ENCODE results near the gene KAT2A. TPM values are rescaled to one million over a fixed set of nuclear protein-coding genes. Genes with fewer than 3 reads are reported as not detected.

KAT2A gene
- 36.5 to 47.8 TPM (median 45.1 TPM) in 5 replicates for total RNA-seq (2022; extraction: Qiagen RNA extraction; ENCODE audit: low read depth)

DNA sequence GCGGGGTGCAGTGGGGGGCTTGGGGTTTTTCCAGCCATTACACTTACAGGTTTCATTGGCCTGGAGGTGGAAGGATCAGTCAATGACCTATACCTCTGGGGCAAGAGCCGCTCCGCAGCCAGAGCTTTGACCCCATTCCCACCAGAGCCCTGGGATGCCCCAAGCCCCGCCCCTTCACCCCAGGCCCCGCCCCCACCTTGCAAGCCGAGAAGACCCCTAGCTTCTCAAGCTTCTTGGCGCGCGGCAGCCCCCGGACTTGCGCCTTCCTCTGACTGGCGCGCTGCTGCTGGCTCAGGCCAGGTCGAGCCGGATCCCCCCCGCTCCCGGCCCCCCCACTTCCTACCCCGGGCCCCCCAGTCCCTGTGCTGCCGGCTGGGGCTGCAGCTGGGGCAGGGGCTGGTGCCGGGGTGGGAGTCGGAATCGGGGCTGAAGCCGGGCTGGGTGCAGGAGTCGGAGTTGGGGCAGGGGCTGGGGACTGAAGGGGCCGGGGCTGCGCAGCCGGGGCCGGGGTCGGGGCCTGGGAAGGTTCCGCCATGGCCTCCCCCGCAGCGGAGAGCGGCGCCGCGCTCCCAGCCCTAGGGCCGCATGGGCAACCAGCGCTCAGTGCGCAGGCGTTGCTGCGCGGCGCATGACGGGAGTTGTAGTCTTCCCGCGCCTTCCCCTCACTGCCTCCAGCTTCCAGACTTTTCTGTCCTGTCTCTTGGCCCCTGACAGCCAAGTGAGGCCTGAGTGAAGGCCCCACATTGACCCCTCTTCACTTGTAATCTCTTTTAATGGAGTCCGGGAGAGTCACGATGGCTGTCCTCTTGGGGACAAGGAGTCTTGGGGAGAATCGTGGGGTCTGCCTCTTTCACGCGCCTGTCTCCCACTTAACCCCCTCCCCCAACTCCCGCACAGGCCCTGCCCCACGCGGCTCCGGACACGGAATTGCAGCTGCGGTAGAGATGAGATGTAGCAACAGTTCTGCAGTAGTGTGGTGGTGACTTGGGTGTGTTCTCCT is at the start of gene KAT2A:
Gene KAT2A, minus strand, starts transcription at position 598 of the 1,000 bp plus-strand sequence. Its CDS starts 63 bp downstream, at position 535.

DNA sequence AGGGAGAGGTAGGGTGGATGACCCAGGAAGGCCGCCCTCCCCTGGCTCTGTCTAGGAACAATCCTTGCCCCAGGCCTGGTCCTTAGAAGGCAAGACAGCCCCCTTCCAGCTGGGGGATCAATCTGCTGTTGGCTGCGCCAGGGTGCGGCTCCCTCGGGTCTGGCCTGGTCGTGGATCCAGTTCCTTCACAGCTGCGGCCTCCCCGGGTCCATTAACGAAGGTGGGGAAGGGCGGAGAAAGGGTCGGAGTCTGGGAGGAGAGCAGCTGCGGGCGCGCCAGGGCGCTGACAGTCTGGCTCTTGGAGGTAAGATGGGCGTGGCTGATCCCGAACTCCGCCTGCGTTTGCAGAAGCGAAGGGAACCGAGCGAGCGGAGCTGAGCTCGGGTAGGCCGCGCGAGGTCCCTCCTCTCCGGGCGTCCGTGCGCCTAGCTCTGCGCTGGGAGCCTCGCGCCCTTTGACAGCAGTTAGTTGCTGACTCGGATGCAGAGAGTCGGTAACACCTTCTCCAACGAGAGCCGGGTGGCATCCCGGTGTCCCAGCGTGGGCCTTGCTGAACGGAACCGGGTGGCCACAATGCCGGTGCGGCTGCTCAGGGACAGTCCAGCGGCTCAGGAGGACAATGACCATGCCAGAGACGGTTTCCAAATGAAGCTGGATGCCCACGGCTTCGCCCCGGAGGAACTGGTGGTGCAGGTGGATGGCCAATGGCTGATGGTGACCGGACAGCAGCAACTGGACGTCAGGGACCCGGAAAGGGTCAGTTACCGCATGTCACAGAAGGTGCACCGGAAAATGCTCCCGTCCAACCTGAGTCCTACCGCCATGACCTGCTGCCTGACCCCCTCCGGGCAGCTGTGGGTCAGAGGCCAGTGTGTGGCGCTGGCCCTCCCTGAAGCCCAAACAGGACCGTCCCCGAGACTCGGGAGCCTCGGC is 1.5 kb upstream of the KAT2A start, which contains the start of gene HSPB9:
Gene HSPB9, plus strand, starts transcription at position 434 of the 933 bp plus-strand sequence. Its CDS starts 47 bp downstream, at position 481.

DNA sequence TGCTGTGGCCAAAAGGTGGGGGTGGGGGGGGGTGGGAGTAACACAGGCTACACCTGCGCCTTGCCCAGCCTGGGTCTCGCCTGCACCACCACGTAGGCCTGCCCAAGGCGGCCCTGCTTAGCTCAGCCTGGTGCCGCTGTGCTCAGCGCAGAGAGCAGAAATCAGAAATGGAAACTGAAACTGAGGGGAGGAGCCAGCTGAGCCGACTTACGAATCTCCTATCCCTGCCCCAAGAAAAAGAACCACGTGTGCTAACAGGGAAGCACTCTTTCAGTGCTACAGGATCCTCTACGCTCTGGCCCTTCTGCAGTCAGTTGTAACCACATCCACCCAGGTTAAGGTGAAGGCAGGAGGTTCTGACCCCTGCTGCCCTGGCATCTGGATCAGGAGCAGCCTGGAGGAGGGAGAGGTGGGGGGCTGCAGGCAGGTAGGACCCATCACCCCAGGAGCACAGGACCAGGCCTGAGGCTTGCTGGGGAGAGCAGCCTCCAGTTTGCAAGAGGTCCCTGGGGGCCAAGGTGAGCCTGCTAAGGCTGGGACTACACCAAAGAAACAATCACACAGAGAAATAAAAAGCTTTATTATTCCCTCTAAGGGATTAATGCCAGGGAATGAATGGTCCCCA is 8.5 kb downstream of the KAT2A start, which contains the start of gene DHX58:
Gene DHX58, minus strand, starts transcription at position 163 of the 625 bp plus-strand sequence. CDS start 822 bp downstream, outside the sequence.

DNA sequence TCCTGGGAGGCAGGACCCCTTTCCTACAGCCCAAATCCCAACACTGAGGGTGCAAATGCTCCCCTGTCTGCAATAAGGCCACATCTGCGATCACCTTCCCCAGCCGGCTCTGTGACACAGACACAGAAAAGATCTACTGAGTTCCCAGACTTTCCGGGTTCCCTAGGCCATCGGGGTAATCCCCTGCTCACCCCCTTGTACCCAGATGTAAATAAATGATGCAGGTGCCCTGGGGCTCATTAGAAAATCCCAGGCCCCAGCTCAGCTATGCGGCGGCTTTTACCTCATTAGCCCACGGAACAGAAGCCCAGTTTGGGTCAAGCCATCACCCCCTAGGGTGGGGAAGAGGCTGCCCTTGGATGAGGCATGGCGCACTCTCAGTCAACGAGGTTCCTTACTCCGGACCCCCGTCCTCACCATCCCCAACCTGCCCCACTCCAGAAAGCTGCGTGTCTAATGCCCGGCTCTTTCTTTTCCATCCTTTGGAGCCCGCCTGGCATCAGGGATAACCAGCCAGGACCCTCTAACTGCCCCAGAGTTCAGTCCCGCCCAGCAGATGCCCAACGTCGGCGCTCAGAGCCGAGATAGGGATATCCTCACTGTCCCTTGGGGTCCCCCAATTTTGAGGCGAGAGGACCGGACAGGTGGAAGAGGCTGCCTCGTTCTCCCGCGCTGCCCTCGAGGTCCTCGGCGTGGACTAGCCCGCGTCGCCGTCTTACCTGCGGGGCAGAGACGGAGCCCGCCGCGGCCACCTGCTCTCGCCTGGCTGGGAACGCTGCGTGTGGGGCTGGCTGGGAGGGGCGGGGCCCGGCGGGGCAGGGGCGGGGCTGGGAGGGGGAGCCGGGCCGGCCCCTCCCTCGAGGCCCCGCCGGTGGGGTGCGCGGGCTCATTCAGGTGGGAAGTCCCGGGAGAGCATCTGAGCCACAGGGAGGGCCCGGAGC is 23.2 kb downstream of the KAT2A start, which contains the start of gene ZNF385C:
Gene ZNF385C, minus strand, starts transcription at position 783 of the 941 bp plus-strand sequence. CDS start 35,417 bp downstream, outside the sequence.

Other genes with a start within 250 kb of the KAT2A start
- gene ACLY, start 202.4 kb downstream of the KAT2A start, total RNA-seq (2022; extraction: Qiagen RNA extraction; ENCODE audit: low read depth): 247 to 312 TPM (median 289 TPM) in 5 replicates
- gene ODAD4, start 190.8 kb downstream of the KAT2A start, total RNA-seq (2022; extraction: Qiagen RNA extraction; ENCODE audit: low read depth): 0.98 to 1.6 TPM (median 1.3 TPM) in 5 replicates
- gene CNP, start 154.6 kb downstream of the KAT2A start, total RNA-seq (2022; extraction: Qiagen RNA extraction; ENCODE audit: low read depth): 55.5 to 71.2 TPM (median 67.9 TPM) in 5 replicates
- gene DNAJC7, start 103.9 kb downstream of the KAT2A start, total RNA-seq (2022; extraction: Qiagen RNA extraction; ENCODE audit: low read depth): 111 to 123 TPM (median 118 TPM) in 5 replicates
- gene NKIRAS2, start 101.3 kb downstream of the KAT2A start, total RNA-seq (2022; extraction: Qiagen RNA extraction; ENCODE audit: low read depth): 42.0 to 45.8 TPM (median 44.8 TPM) in 5 replicates
- gene C17orf113, start 70.8 kb downstream of the KAT2A start, total RNA-seq (2022; extraction: Qiagen RNA extraction; ENCODE audit: low read depth): 0.48 to 0.94 TPM (median 0.69 TPM) in 5 replicates
- gene ZNF385C, start 22.9 kb downstream of the KAT2A start, total RNA-seq (2022; extraction: Qiagen RNA extraction; ENCODE audit: low read depth): 0.14 to 0.32 TPM (median 0.27 TPM) in 4 of 5 replicates, not detected in the other
- gene DHX58, start 8.7 kb downstream of the KAT2A start, total RNA-seq (2022; extraction: Qiagen RNA extraction; ENCODE audit: low read depth): 0.18 to 0.69 TPM (median 0.51 TPM) in 5 replicates
- 0.08 TPM in 1 of 5 replicates, not detected in the others for gene HSPB9, start 1.4 kb upstream of the KAT2A start, total RNA-seq (2022; extraction: Qiagen RNA extraction; ENCODE audit: low read depth)
- gene RAB5C, start 33.6 kb upstream of the KAT2A start, total RNA-seq (2022; extraction: Qiagen RNA extraction; ENCODE audit: low read depth): 222 to 266 TPM (median 257 TPM) in 5 replicates
- gene KCNH4, start 59.8 kb upstream of the KAT2A start, total RNA-seq (2022; extraction: Qiagen RNA extraction; ENCODE audit: low read depth): 0.25 to 0.39 TPM (median 0.29 TPM) in 5 replicates
- not detected in 5 replicates for gene HCRT, start 64.1 kb upstream of the KAT2A start, total RNA-seq (2022; extraction: Qiagen RNA extraction; ENCODE audit: low read depth)
- gene GHDC, start 73.1 kb upstream of the KAT2A start, total RNA-seq (2022; extraction: Qiagen RNA extraction; ENCODE audit: low read depth): 18.2 to 22.2 TPM (median 18.6 TPM) in 5 replicates
- gene STAT5B, start 155.0 kb upstream of the KAT2A start, total RNA-seq (2022; extraction: Qiagen RNA extraction; ENCODE audit: low read depth): 20.8 to 28.8 TPM (median 27.5 TPM) in 5 replicates
- gene STAT5A, start 167.1 kb upstream of the KAT2A start, total RNA-seq (2022; extraction: Qiagen RNA extraction; ENCODE audit: low read depth): 5.3 to 7.8 TPM (median 5.6 TPM) in 5 replicates